Astrocyte (in vitro differentiated cells and primary cell): ENCODE measurements around the gene CD209. TPM values are rescaled to one million over a fixed set of nuclear protein-coding genes. Genes with fewer than 3 reads are reported as not detected.

Source experiments
- DNase-seq: peaks from one replicate; pipeline ENCODE4 v3.0.0-alpha.2; 2010; ENCODE audit warnings: low read depth
- FAIRE-seq: peaks from 2 replicates; lab custom pipeline; 2011; peaks lifted over from hg19 to GRCh38; lab: Jason Lieb, UNC
- H2AFZ ChIP-seq: 2 replicates; pipeline ENCODE4 v1.6.0; 2012; ENCODE audit warnings: low read depth, low read length, inconsistent platforms
- H3K27ac ChIP-seq: 2 replicates; pipeline ENCODE4 v1.5.1; 2011; ENCODE audit warnings: low read depth, low read length, inconsistent platforms
- H3K27me3 ChIP-seq: 2 replicates; pipeline ENCODE4 v1.6.0; 2011; ENCODE audit warnings: low read length, inconsistent platforms; ENCODE audit not compliant: insufficient read depth
- H3K36me3 ChIP-seq: 2 replicates; pipeline ENCODE4 v1.5.1; 2011; ENCODE audit warnings: low read length, inconsistent platforms; ENCODE audit not compliant: insufficient read depth
- H3K4me1 ChIP-seq: 2 replicates; pipeline ENCODE4 v1.5.1; 2011; ENCODE audit warnings: low read length, inconsistent platforms; ENCODE audit not compliant: insufficient read depth
- H3K4me2 ChIP-seq: 2 replicates; pipeline ENCODE4 v1.6.0; 2012; ENCODE audit warnings: low read length, inconsistent platforms
- H3K4me3 ChIP-seq: 2 replicates; pipeline ENCODE4 v1.5.1; 2011; ENCODE audit warnings: low read depth, mild to moderate bottlenecking, low read length, inconsistent platforms; ENCODE audit not compliant: insufficient read depth
- H3K79me2 ChIP-seq: 2 replicates; pipeline ENCODE4 v1.6.0; 2012; ENCODE audit warnings: mild to moderate bottlenecking, low read length, inconsistent platforms; ENCODE audit not compliant: insufficient read depth
- H3K9ac ChIP-seq: 2 replicates; pipeline ENCODE4 v1.6.0; 2012; ENCODE audit warnings: mild to moderate bottlenecking, low read length, inconsistent platforms
- H3K9me3 ChIP-seq: 2 replicates; pipeline ENCODE4 v1.5.1; 2012; ENCODE audit warnings: low read depth, mild to moderate bottlenecking, low read length, inconsistent platforms; ENCODE audit not compliant: insufficient read depth
- H4K20me1 ChIP-seq: 2 replicates; pipeline ENCODE4 v1.6.0; 2012; ENCODE audit warnings: low read length, inconsistent platforms; ENCODE audit not compliant: insufficient read depth
- H3K27ac Mint-ChIP-seq: one replicate; pipeline ENCODE4 v1.8.0; 2021; ENCODE audit warnings: mild to moderate bottlenecking, mixed read lengths; ENCODE audit not compliant: unreplicated experiment
- H3K27me3 Mint-ChIP-seq: one replicate; pipeline ENCODE4 v1.8.0; 2021; ENCODE audit warnings: low read depth, mixed read lengths; ENCODE audit not compliant: unreplicated experiment
- H3K36me3 Mint-ChIP-seq: one replicate; pipeline ENCODE4 v1.8.0; 2021; ENCODE audit warnings: low read depth, mixed read lengths; ENCODE audit not compliant: unreplicated experiment
- H3K4me1 Mint-ChIP-seq: one replicate; pipeline ENCODE4 v1.8.0; 2021; ENCODE audit warnings: low read depth, mixed read lengths; ENCODE audit not compliant: unreplicated experiment
- H3K4me3 Mint-ChIP-seq: one replicate; pipeline ENCODE4 v1.8.0; 2021; ENCODE audit warnings: mild to moderate bottlenecking, moderate library complexity, mixed read lengths; ENCODE audit not compliant: unreplicated experiment
- H3K9me3 Mint-ChIP-seq: one replicate; pipeline ENCODE4 v1.8.0; 2021; ENCODE audit warnings: mild to moderate bottlenecking, mixed read lengths; ENCODE audit not compliant: unreplicated experiment
- EZH2 ChIP-seq: IDR thresholded peaks from 2 replicates; pipeline ENCODE4 v1.6.1; 2012; ENCODE audit warnings: mild to moderate bottlenecking, low read length, inconsistent platforms; ENCODE audit not compliant: insufficient read depth
- total RNA-seq: library from RNA; stranded (reverse); gene quantifications from 2 replicates; pipeline ENCODE4 v1.2.1, GENCODE V29; 2021
- TF ChIP-seq, protein P1 (sequence below): IDR thresholded peaks from 2 replicates; pipeline ENCODE4 v1.5.1; 2011; ENCODE audit warnings: low read depth, mild to moderate bottlenecking, inconsistent platforms, low read length, moderate library complexity; ENCODE audit not compliant: insufficient read depth

The CD209 gene
- total RNA-seq, 1 donor from 2014 or later, result not detected

- no peaks in the 10 kb centered on the region for H4K20me1 ChIP-seq
- H3K4me1 ChIP-seq, result no peaks in the 10 kb centered on the region
- H3K27ac ChIP-seq, result no peak overlapping the region
- H2AFZ ChIP-seq, result no peak overlapping the region
- H3K79me2 ChIP-seq, result no peaks in the 10 kb centered on the region
- Mint-ChIP-seq H3K27me3 (peaks cover 66% of the 10 kb centered on the region), H3K4me3 (no peak overlapping the region), H3K36me3 (no peaks in the 10 kb centered on the region), H3K27ac (no peak overlapping the region), H3K9me3 (peaks cover 3% of the 10 kb centered on the region), H3K4me1 (no peaks in the 10 kb centered on the region)
- H3K4me3 ChIP-seq, result no peak overlapping the region
- FAIRE-seq (no peak), DNase-seq (no peak)
- H3K9ac ChIP-seq, result no peak overlapping the region
- no peaks in the 10 kb centered on the region for H3K36me3 ChIP-seq
- TF ChIP-seq, protein P1, sequence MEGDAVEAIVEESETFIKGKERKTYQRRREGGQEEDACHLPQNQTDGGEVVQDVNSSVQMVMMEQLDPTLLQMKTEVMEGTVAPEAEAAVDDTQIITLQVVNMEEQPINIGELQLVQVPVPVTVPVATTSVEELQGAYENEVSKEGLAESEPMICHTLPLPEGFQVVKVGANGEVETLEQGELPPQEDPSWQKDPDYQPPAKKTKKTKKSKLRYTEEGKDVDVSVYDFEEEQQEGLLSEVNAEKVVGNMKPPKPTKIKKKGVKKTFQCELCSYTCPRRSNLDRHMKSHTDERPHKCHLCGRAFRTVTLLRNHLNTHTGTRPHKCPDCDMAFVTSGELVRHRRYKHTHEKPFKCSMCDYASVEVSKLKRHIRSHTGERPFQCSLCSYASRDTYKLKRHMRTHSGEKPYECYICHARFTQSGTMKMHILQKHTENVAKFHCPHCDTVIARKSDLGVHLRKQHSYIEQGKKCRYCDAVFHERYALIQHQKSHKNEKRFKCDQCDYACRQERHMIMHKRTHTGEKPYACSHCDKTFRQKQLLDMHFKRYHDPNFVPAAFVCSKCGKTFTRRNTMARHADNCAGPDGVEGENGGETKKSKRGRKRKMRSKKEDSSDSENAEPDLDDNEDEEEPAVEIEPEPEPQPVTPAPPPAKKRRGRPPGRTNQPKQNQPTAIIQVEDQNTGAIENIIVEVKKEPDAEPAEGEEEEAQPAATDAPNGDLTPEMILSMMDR, result no peak
- TF ChIP-seq EZH2, result no peak
- no peaks in the 10 kb centered on the region for H3K9me3 ChIP-seq
- no peak overlapping the region for H3K4me2 ChIP-seq
- H3K27me3 ChIP-seq, result peaks cover 3% of the 10 kb centered on the region
These were observed 7.3 kb downstream of the CD209 start for GRCh38 chr19:7739801-7740681.

GRCh38 chr19:7739211-7739755 is 8.1 kb downstream of the CD209 start:
- no peaks in the 10 kb centered on the region for H3K36me3 ChIP-seq
- no peak overlapping the region for H2AFZ ChIP-seq
- TF ChIP-seq EZH2, result no peak
- TF ChIP-seq, protein P1, result no peak
- no peak overlapping the region for H3K4me3 ChIP-seq
- H3K4me1 ChIP-seq, result no peaks in the 10 kb centered on the region
- H3K4me2 ChIP-seq, result no peak overlapping the region
- H3K9me3 Mint-ChIP-seq, result peaks cover 3% of the 10 kb centered on the region
- DNase-seq (no peak), FAIRE-seq (no peak)
- peaks cover 64% of the 10 kb centered on the region for H3K27me3 Mint-ChIP-seq
- H3K9me3 ChIP-seq, result no peaks in the 10 kb centered on the region
- peaks cover 6% of the 10 kb centered on the region for H3K27me3 ChIP-seq
- H3K4me1 Mint-ChIP-seq, result no peaks in the 10 kb centered on the region
- H3K79me2 ChIP-seq, result no peaks in the 10 kb centered on the region
- H3K9ac ChIP-seq, result no peak overlapping the region
- H3K27ac Mint-ChIP-seq, result no peak overlapping the region
- no peak overlapping the region for H3K4me3 Mint-ChIP-seq
- no peaks in the 10 kb centered on the region for H3K36me3 Mint-ChIP-seq
- no peak overlapping the region for H3K27ac ChIP-seq
- no peaks in the 10 kb centered on the region for H4K20me1 ChIP-seq
